HG02943 (cell line): ENCODE measurements around the gene HUS1B.

ENCODE experiments used
- ATAC-seq: cut with Tn5 transposase; IDR thresholded peaks from one replicate; pipeline ENCODE4 v1.9.1; 2021; ENCODE audit warnings: mild to moderate bottlenecking, low read depth, moderate library complexity; ENCODE audit not compliant: unreplicated experiment

The HUS1B gene

DNA sequence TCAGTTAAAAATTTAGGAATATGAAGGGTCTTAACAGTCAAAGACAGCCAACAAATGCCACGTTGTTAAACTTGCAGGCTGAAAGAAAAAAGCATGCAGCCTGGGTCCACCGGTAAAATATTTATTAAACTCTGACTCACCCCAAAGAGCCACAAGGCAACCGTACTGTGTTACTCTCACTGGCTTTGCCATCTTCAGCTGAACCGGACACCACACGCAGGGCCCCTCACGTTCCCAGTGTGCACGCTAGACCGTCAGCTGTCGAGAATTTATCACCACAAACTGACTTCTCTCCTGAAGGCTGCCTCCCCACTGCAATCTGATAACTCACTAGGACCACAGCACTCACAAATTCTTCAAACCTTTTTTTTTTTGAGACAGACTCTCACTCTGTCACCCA is 30.7 kb downstream of the HUS1B start:
- no peak for ATAC-seq

- no peak for ATAC-seq
Measured at GRCh38 chr6:624979-625378, 31.9 kb downstream of the HUS1B start.

DNA sequence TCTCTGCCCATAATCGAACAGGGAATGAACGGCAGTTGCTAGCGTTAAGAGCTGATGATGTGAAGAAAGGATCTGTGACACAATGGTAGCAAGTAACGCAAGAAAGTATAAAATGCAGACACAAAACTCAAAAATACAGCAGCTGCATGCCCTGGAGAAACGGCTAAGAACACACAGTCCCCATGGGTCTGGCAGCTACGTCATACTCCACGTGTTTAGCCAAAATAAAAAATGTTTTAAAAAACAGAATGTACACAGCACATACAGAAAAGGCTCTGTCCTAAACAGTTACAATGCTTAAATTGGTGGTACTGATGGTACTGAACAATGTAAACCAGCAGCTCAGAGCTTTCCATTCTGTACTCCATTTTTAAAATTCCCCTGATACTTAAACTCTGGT is 34.4 kb downstream of the HUS1B start:
- ATAC-seq: no peak

GRCh38 chr6:621931-622330 is 35.0 kb downstream of the HUS1B start:
- ATAC-seq: no peak

GRCh38 chr6:620950-621349 is 36.0 kb downstream of the HUS1B start:
- no peak for ATAC-seq

DNA sequence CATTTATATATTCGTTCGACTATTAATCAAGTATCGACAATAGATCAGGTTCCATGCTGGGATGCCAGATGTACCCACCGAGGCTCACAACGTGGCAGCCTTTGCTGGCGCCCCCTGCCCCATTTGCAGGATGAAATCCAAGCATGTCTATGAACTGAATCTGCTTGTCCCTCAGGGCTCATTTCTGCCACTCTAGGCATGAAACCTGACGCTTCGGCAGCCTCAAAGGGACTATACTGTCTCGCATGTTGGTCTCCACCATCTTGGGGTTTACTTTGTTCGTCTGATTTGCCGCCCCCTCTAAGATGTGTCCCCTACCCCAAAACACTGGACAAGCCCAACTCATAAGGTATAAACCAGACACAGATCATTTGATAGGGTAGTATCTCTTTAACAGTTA is 36.7 kb downstream of the HUS1B start:
- no peak for ATAC-seq

DNA sequence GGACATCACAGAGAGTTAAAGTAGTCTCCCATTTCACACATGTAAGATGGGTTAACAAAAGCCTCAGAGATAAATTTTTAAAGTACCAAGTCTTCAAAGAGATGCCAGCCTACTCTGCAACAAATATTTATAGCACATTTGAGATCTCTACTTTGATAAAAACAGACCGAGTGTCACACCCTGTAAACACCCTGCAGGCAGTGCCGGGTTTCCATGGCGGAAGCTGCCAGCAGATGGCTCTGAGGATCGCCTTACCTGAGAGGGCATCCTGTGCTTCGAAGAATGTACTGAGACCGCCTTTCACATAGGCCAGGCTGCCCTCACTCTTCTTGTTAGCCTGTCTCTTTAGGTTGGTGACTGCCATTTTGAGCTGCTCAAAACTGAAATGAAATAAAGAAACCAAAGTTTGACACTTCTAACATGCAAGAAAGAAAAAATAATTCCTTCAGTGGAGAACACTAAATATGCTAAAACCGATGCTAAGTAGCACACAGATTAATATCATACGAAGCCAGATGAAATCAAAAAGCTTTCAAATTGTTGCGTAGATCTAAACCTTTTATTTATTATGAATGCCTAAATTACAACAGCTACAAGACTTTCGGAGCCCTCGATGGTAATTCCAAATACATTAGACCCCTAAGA is 39.3 kb downstream of the HUS1B start:
- no peak for ATAC-seq

DNA sequence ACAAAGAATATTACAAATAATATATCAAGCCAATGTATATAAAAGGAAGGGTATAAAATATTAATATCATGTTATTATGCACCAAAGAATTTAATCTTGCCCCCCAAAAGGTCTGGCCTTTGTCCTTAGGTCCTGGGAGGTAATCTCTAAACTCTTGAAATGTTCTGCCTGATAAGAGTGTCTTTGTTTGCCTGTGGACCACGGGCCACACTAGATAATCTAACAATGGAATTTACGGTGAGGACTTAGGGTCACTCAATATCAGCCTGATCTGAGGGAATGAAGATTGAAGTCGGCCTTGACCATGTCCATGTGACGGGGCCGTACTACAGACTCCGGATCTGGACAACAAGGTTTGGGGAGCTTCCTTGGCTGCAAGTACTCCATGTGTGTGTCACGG is 42.9 kb downstream of the HUS1B start:
- no peak for ATAC-seq

DNA sequence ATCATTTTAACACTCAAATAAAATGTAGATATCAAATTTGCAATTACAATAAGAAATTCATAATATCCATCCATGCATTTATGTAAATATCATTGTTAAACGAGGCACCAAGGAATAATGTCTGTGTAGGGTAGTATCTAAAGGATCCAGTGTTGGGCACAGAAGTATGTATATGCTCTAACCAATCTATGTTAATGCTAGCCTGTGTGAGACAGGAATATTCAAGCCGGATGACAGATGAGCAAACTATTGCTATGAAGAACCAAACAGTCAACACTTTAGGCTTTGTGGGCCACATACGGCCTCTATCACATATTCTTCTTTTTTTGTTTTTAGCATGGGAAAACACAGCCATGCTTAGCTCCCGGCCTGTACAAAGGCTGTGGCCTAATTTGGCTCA is 45.0 kb downstream of the HUS1B start:
- no peak for ATAC-seq

GRCh38 chr6:610882-611281 is 46.0 kb downstream of the HUS1B start:
- no peak for ATAC-seq

DNA sequence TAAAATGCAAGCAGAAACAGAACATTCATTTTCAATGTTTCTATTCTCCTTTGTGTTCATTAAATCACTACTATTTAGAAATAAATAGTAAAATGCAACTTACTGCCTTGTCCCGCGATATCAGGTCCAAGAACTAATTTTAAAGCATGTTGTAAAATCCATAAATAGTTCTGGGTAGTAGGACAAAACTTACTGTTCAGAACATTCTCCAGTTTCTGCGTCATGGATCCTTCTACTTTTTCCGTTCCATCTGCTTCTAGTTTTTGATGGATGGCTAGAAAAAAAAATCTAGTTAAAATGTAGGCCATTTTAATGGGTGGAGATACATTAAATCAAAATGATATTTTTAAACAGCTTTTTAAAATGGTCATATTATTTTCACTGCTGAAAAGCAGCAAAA is 47.0 kb downstream of the HUS1B start:
- ATAC-seq: no peak

- ATAC-seq: no peak
Measured at GRCh38 chr6:606829-607379, 50.0 kb downstream of the HUS1B start.
